MM.1S (cell line): ENCODE data around the gene ELP6.

ENCODE experiments used
- EZH2 ChIP-seq: fragments of 300-600 bp; sonication (generic); optimal IDR thresholded peaks from 2 replicates; pipeline ENCODE3; 2017; ENCODE audit warnings: low read depth, mild to moderate bottlenecking, antibody characterized with exemption, low read length, mixed read lengths
- EZH2phosphoT487 ChIP-seq: fragments of 300-600 bp; sonication (generic); IDR thresholded peaks from 2 replicates; pipeline ENCODE4 v1.6.1; 2018; ENCODE audit warnings: antibody characterized with exemption, low read length
- TF ChIP-seq, protein P1 (sequence below): fragments of 300-600 bp; sonication (generic); IDR thresholded peaks from 2 replicates; pipeline ENCODE4 v1.5.1; 2016; ENCODE audit warnings: antibody characterized with exemption, low read length, mixed read lengths

DNA sequence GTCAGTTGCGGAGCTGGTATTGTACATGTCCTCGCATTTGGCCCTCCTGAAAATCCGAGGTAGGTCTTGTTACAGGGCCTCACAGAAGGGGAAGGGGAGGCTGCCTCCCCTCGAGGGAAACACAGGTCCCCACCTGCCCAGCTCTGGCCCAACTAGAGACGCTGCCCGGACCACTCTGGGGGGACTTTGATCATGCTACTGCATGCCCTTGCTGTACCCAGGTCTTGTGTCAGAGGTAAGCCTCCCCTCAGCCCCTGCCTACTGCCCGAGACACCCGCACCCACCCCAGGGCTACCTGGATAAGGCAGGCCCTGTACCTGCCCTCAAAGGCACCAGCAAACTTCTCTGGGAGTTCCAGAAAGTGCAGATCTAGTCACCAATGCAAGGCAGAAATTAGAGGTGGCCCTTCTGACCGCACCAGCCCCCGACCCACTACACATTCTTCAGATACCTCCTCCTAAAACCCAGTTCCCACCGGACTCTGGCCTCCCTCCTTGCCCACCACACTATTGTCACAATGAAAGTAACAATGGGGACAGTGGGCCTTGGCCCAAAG lies 36.8 kb downstream of the ELP6 start:
- TF ChIP-seq, protein P1, sequence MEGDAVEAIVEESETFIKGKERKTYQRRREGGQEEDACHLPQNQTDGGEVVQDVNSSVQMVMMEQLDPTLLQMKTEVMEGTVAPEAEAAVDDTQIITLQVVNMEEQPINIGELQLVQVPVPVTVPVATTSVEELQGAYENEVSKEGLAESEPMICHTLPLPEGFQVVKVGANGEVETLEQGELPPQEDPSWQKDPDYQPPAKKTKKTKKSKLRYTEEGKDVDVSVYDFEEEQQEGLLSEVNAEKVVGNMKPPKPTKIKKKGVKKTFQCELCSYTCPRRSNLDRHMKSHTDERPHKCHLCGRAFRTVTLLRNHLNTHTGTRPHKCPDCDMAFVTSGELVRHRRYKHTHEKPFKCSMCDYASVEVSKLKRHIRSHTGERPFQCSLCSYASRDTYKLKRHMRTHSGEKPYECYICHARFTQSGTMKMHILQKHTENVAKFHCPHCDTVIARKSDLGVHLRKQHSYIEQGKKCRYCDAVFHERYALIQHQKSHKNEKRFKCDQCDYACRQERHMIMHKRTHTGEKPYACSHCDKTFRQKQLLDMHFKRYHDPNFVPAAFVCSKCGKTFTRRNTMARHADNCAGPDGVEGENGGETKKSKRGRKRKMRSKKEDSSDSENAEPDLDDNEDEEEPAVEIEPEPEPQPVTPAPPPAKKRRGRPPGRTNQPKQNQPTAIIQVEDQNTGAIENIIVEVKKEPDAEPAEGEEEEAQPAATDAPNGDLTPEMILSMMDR, result no peak
- TF ChIP-seq EZH2 (no peak), EZH2phosphoT487 (no peak)
